HepG2 (cell line): ENCODE data around the gene TBC1D16. TPM values are rescaled to one million over a fixed set of nuclear protein-coding genes. Genes with fewer than 3 reads are reported as not detected.
A peak's percentile ranks its signal among the peaks of the same experiment; 100 is the strongest.

Experiments used
- FOXA1 ChIP-seq, 2 experiments: fragments of 450-650 bp in 1 of 2; sonication (generic) in 1 of 2; formaldehyde crosslinking in 1 of 2; IDR thresholded peaks; 2 replicates each; pipeline versions ENCODE4 v1.4.0 to v1.6.1; 2016 to 2020; ENCODE audit warnings: missing genetic modification reagents in 1 of 2
- HOXA3 ChIP-seq: sonication (generic); formaldehyde crosslinking; IDR thresholded peaks from 2 replicates; pipeline ENCODE4 v1.5.0; 2020; ENCODE audit warnings: missing genetic modification reagents
- MIER3 ChIP-seq: IDR thresholded peaks from 2 replicates; pipeline ENCODE4 v1.6.1; 2016; ENCODE audit warnings: missing compliant biosample characterization, borderline replicate concordance
- NFYB ChIP-seq: sonication (generic); formaldehyde crosslinking; IDR thresholded peaks from 2 replicates; pipeline ENCODE4 v1.4.0; 2020; ENCODE audit warnings: missing genetic modification reagents
- PHF21A ChIP-seq: sonication (generic); formaldehyde crosslinking; IDR thresholded peaks from 2 replicates; pipeline ENCODE4 v1.5.0; 2020; ENCODE audit warnings: mild to moderate bottlenecking, missing genetic modification reagents
- STAT5B ChIP-seq: sonication (generic); formaldehyde crosslinking; IDR thresholded peaks from 2 replicates; pipeline ENCODE4 v1.4.0; 2020; ENCODE audit warnings: missing genetic modification reagents
- TCF7L2 ChIP-seq: IDR thresholded peaks from 2 replicates; pipeline ENCODE4 v1.6.1; 2011; ENCODE audit warnings: mild to moderate bottlenecking, low read depth, low read length, moderate library complexity
- TEAD3 ChIP-seq: optimal IDR thresholded peaks from 2 replicates; pipeline ENCODE3; 2016; ENCODE audit warnings: borderline replicate concordance
- ZNF34 ChIP-seq: sonication (generic); formaldehyde crosslinking; IDR thresholded peaks from 2 replicates; pipeline ENCODE4 v1.4.0; 2020; ENCODE audit warnings: mild to moderate bottlenecking, missing genetic modification reagents, borderline replicate concordance
- ZNF431 ChIP-seq: sonication (generic); formaldehyde crosslinking; IDR thresholded peaks from 2 replicates; pipeline ENCODE4 v1.9.0; 2022; ENCODE audit warnings: missing genetic modification reagents, low read depth, mild to moderate bottlenecking, borderline replicate concordance
- ZNF720 ChIP-seq: sonication (generic); formaldehyde crosslinking; IDR thresholded peaks from 2 replicates; pipeline ENCODE4 v1.4.0; 2020; ENCODE audit warnings: missing genetic modification reagents
- polyA plus RNA-seq, 8 experiments: library from polyadenylated mRNA; depleted of rRNA in 3 of 8; stranded (reverse) in 7 of 8; unstranded in 1 of 8; fragments of >200 nt; fragmentation: Illumina TruSeq in 4 of 8; extraction: Trizol in 4 of 8; gene quantifications; 2 replicates each; pipeline versions ENCODE4 v1.2.1 to v1.2.3, GENCODE V29; 2011 to 2016; ENCODE audit warnings: low read depth in 4 of 8, missing spikeins in 1 of 8, mixed read lengths in 1 of 8; ENCODE audit not compliant: insufficient read depth in 1 of 8
- total RNA-seq, 5 experiments: library from RNA; depleted of rRNA; stranded (reverse); fragments of >200 nt; fragmentation: Illumina TruSeq; extraction: Trizol; gene quantifications; 2 replicates each; pipeline ENCODE4 v1.2.3, GENCODE V29; 2016; ENCODE audit warnings: low read depth in 1 of 5
- TF ChIP-seq, protein P1 (sequence below): sonication (generic); formaldehyde crosslinking; IDR thresholded peaks from 2 replicates; pipeline ENCODE4 v1.4.0; 2020; ENCODE audit warnings: missing genetic modification reagents
- TF ChIP-seq, protein P2 (sequence below): sonication (generic); formaldehyde crosslinking; IDR thresholded peaks from 2 replicates; pipeline ENCODE4 v1.4.0; 2020; ENCODE audit warnings: mild to moderate bottlenecking, missing genetic modification reagents
- TF ChIP-seq, protein P3 (sequence below): IDR thresholded peaks from 2 replicates; pipeline ENCODE4 v1.6.1; 2016; ENCODE audit warnings: low read depth, borderline replicate concordance
- TF ChIP-seq, protein P4 (sequence below): sonication (generic); formaldehyde crosslinking; IDR thresholded peaks from 2 replicates; pipeline ENCODE4 v1.5.0; 2020; ENCODE audit warnings: missing genetic modification reagents
- TF ChIP-seq, protein P5 (sequence below): sonication (generic); formaldehyde crosslinking; IDR thresholded peaks from 2 replicates; pipeline ENCODE4 v1.5.0; 2020; ENCODE audit warnings: missing genetic modification reagents, mild to moderate bottlenecking, borderline replicate concordance

TBC1D16 gene
- total and polyA plus RNA-seq, 2 of the 13 experiments (the other 11 are each of a cell fraction or from before 2014, with no cell fraction given), result 14.9 to 24.9 TPM

DNA sequence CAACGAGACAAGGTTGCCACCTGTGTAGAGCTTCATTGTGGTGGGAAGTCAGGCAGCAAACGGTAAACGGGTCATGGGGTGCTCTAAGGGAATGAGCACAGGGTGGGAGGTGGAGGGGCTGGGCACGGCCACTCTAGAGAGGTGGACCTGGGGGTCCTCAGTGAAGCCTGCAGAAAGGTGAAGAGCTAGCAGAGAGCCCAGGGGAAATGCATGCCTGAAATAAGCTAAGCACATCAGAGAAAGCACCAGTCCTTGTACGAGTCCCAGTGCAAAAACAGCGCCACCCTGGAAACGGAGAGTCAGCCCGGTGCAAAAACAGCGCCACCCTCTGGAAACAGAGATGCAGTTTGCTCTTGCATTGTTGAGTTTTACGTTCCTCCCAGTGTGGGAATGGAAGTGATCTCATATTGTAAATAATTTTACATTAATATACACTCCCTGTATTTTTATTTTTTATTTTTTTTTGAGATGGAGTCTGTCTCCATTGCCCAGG is 65.0 kb downstream of the TBC1D16 start (continued):
- TF ChIP-seq HOXA3 (CRISPR knock-in tag) (peak; percentile 46; the same call in 1 of the 2 replicates), ZNF431 (CRISPR knock-in tag) (no peak), STAT5B (CRISPR knock-in tag) (no peak), FOXA1 (IDR thresholded peaks at IDR 0.05) (no peak), FOXA1 (CRISPR knock-in tag; IDR thresholded peaks at IDR 0.05) (no peak), MIER3 (CRISPR knock-in tag) (no peak), TEAD3 (peak; percentile 17), PHF21A (CRISPR knock-in tag) (no peak), TCF7L2 (no peak), ZNF720 (no peak), NFYB (CRISPR knock-in tag) (no peak), ZNF34 (CRISPR knock-in tag) (no peak)
- TF ChIP-seq, protein P1, sequence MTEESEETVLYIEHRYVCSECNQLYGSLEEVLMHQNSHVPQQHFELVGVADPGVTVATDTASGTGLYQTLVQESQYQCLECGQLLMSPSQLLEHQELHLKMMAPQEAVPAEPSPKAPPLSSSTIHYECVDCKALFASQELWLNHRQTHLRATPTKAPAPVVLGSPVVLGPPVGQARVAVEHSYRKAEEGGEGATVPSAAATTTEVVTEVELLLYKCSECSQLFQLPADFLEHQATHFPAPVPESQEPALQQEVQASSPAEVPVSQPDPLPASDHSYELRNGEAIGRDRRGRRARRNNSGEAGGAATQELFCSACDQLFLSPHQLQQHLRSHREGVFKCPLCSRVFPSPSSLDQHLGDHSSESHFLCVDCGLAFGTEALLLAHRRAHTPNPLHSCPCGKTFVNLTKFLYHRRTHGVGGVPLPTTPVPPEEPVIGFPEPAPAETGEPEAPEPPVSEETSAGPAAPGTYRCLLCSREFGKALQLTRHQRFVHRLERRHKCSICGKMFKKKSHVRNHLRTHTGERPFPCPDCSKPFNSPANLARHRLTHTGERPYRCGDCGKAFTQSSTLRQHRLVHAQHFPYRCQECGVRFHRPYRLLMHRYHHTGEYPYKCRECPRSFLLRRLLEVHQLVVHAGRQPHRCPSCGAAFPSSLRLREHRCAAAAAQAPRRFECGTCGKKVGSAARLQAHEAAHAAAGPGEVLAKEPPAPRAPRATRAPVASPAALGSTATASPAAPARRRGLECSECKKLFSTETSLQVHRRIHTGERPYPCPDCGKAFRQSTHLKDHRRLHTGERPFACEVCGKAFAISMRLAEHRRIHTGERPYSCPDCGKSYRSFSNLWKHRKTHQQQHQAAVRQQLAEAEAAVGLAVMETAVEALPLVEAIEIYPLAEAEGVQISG, result 0 out of 2 replicates have a peak, but pooled peaks have one; percentile 36
- TF ChIP-seq, protein P2, sequence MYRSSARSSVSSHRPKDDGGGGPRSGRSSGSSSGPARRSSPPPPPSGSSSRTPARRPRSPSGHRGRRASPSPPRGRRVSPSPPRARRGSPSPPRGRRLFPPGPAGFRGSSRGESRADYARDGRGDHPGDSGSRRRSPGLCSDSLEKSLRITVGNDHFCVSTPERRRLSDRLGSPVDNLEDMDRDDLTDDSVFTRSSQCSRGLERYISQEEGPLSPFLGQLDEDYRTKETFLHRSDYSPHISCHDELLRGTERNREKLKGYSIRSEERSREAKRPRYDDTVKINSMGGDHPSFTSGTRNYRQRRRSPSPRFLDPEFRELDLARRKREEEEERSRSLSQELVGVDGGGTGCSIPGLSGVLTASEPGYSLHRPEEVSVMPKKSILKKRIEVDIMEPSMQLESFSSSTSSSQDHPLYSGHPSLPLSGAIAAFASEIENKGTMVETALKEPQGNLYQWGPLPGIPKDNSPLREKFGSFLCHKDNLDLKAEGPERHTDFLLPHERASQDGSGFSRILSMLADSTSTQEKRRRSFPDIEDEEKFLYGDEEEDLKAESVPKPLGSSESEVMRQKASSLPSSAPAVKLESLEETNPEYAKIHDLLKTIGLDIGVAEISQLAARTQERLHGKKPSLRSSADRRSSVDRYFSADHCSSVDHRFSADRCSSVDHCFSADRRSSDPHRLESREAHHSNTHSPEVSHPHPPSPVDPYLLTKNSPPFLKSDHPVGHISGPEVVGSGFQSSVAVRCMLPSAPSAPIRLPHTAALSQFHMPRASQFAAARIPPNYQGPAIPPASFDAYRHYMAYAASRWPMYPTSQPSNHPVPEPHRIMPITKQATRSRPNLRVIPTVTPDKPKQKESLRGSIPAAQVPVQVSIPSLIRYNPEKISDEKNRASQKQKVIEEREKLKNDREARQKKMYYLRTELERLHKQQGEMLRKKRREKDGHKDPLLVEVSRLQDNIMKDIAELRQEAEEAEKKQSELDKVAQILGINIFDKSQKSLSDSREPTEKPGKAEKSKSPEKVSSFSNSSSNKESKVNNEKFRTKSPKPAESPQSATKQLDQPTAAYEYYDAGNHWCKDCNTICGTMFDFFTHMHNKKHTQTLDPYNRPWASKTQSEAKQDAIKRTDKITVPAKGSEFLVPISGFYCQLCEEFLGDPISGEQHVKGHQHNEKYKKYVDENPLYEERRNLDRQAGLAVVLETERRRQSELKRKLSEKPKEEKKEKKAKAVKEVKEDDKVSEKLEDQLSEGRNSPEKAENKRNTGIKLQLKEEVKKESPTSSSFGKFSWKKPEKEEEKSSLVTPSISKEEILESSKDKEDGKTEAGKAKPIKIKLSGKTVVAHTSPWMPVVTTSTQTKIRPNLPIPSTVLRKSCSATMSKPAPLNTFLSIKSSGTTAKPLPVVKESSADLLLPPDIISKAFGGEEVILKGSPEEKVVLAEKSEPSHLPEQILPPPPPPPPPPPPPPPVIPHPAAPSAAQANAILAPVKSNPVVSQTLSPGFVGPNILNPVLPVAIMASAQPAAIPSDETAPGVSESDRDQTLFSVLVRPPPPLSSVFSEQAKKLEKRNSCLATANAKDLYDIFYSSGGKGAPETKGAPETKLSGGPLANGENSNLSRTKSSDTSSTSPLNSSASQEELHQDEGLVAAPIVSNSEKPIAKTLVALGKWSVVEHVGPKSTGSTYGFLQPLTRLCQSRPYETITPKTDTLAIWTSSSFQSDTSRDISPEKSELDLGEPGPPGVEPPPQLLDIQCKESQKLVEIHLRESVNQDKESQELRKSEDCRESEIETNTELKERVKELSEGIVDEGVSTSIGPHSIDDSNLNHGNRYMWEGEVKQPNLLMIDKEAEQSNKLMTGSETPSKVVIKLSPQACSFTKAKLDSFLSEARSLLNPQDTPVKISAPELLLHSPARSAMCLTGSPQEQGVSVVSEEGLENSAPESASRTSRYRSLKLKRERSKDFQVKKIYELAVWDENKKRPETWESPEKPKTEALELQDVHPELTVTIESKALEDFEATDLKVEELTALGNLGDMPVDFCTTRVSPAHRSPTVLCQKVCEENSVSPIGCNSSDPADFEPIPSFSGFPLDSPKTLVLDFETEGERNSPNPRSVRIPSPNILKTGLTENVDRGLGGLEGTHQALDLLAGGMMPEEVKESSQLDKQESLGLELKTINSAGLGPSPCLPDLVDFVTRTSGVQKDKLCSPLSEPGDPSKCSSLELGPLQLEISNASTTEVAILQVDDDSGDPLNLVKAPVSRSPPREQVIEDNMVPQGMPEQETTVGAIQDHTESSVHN (CRISPR knock-in tag), result no peak
- TF ChIP-seq, protein P3, sequence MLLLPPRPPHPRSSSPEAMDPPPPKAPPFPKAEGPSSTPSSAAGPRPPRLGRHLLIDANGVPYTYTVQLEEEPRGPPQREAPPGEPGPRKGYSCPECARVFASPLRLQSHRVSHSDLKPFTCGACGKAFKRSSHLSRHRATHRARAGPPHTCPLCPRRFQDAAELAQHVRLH (CRISPR knock-in tag), result no peak
- TF ChIP-seq, protein P4, sequence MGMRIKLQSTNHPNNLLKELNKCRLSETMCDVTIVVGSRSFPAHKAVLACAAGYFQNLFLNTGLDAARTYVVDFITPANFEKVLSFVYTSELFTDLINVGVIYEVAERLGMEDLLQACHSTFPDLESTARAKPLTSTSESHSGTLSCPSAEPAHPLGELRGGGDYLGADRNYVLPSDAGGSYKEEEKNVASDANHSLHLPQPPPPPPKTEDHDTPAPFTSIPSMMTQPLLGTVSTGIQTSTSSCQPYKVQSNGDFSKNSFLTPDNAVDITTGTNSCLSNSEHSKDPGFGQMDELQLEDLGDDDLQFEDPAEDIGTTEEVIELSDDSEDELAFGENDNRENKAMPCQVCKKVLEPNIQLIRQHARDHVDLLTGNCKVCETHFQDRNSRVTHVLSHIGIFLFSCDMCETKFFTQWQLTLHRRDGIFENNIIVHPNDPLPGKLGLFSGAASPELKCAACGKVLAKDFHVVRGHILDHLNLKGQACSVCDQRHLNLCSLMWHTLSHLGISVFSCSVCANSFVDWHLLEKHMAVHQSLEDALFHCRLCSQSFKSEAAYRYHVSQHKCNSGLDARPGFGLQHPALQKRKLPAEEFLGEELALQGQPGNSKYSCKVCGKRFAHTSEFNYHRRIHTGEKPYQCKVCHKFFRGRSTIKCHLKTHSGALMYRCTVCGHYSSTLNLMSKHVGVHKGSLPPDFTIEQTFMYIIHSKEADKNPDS (CRISPR knock-in tag), result no peak
- TF ChIP-seq, protein P5, sequence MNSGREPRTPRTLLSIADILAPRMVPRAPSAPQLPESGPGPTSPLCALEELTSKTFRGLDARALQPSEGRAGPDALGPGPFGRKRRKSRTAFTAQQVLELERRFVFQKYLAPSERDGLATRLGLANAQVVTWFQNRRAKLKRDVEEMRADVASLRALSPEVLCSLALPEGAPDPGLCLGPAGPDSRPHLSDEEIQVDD (CRISPR knock-in tag), result no peak
